Mucosa of descending colon (tissue), 3 donors: ENCODE data around the gene PREP. TPM values are rescaled to one million over a fixed set of nuclear protein-coding genes. Genes with fewer than 3 reads are reported as not detected.
"Not testable (repeated sequence)": the region's sequence is repeated elsewhere in the genome, so short reads cannot be mapped to it uniquely, and the experiment has no call there.

Source experiments
- ATAC-seq: fragments of 200-7000 bp; cut with Tn5 transposase; one replicate; pipeline ENCODE4 v1.9.1; 2020; ENCODE audit warnings: mild to moderate bottlenecking, moderate library complexity
- DNase-seq, 3 donors: peaks; one replicate each; pipeline ENCODE4 v3.0.0-alpha.2; 2020
- H3K36me3 ChIP-seq: fragments of 200-600 bp; one replicate; pipeline ENCODE4 v1.8.0; 2021; ENCODE audit warnings: low read depth, mild to moderate bottlenecking
- H3K4me1 ChIP-seq: fragments of 200-600 bp; one replicate; pipeline ENCODE4 v1.8.0; 2021; ENCODE audit warnings: low read depth, mild to moderate bottlenecking
- H3K4me3 ChIP-seq: fragments of 200-600 bp; one replicate; pipeline ENCODE4 v1.8.0; 2021; ENCODE audit warnings: mild to moderate bottlenecking
- H3K9me3 ChIP-seq: fragments of 200-600 bp; one replicate; pipeline ENCODE4 v1.8.0; 2021; ENCODE audit warnings: mild to moderate bottlenecking
- intact Hi-C, 2 donors: fragments of 100-400 bp; cut with DNase I in 1 of 2; cut with micrococcal nuclease in 1 of 2; formaldehyde crosslinking; loops; one replicate each; pipeline versions ENCODE4 v1.11.0 to v1.11.1; 2022; cut with DNase I, micrococcal nuclease
- total RNA-seq, 3 donors: library from RNA; stranded (reverse); fragmentation: NEBNext Ultra II Directional in 2 of 3; extraction: Animal tissue kit (Norgen Biotek cat#: 25700) in 2 of 3; gene quantifications; one replicate each; pipeline versions ENCODE4 v1.2.1 to v1.2.4, GENCODE V29; 2021 to 2023
- TF ChIP-seq, protein P1 (sequence below): fragments of 200-600 bp; IDR thresholded peaks from one replicate; pipeline ENCODE4 v1.8.0; 2022; ENCODE audit warnings: antibody characterized with exemption, mild to moderate bottlenecking
- donor health status: DM: no; HTN: no; CAD: no; lungs with moderate emphysema.
- donor health status: DM: no; HTN: no; CAD: no.
- donor health status: DM: no; HTN: yes; CAD: no.

Gene PREP
- total RNA-seq, 3 donors from 2014 or later, result 46.5 to 74.2 (median 72.3) TPM

DNA sequence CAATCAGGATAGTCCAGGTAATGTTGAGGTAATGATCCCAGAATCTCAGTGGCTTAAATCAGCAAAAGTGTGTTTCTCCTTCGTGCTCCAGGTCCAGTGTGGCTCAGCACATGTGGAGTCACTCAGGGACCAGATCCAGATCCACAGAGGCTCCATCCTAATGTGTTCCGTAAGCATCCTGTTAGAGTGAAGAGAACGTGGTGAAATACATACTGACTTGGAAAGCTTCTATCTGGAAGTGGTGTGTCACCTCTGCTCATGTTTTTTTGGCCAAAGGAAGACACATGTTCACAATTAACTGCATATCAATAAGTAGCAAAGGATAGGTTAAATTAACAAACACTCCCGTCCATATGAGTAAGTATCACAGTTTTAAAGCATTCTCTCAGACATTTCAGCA, 26.8 kb upstream of the PREP start:
- ATAC-seq (no peak), DNase-seq (no peak)
- Histone ChIP-seq H3K4me3 (no peak overlapping the region), H3K36me3 (no peaks in the 10 kb centered on the region), H3K9me3 (no peaks in the 10 kb centered on the region), H3K4me1 (no peaks in the 10 kb centered on the region)
- intact Hi-C loops, result no loop called here
- TF ChIP-seq, protein P1, sequence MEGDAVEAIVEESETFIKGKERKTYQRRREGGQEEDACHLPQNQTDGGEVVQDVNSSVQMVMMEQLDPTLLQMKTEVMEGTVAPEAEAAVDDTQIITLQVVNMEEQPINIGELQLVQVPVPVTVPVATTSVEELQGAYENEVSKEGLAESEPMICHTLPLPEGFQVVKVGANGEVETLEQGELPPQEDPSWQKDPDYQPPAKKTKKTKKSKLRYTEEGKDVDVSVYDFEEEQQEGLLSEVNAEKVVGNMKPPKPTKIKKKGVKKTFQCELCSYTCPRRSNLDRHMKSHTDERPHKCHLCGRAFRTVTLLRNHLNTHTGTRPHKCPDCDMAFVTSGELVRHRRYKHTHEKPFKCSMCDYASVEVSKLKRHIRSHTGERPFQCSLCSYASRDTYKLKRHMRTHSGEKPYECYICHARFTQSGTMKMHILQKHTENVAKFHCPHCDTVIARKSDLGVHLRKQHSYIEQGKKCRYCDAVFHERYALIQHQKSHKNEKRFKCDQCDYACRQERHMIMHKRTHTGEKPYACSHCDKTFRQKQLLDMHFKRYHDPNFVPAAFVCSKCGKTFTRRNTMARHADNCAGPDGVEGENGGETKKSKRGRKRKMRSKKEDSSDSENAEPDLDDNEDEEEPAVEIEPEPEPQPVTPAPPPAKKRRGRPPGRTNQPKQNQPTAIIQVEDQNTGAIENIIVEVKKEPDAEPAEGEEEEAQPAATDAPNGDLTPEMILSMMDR, result no peak

DNA sequence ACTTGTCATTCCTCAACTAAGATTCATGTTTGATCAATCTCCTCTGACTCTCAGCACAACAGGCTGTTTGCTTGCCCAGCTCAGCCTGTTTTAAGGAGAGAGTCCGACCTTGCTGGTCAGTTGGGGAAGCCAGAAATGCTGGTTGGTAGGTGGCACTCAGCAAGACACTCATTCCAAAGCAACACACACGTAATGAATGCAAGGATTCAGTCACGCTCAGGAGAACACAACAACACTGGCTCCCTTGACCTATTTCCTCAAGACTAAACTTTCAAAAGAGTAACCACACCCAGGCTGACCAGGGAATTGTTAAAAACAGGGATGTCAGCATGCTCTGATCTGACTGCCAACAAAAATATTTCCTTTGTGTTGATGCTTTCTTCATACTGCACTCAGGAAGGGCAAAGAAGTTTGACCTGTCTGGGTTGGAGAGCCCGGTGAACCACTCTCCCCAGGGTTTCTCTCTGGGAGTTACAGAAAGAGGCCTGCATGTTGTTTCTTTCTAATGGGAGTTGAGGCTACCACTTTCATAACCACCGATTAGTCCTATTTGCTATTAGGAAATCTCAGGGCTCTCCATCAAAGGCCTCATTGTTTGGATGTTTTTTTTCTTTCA, 25.6 kb upstream of the PREP start:
- Histone ChIP-seq H3K36me3 (no peaks in the 10 kb centered on the region), H3K9me3 (no peaks in the 10 kb centered on the region), H3K4me3 (no peak overlapping the region), H3K4me1 (no peaks in the 10 kb centered on the region)
- DNase-seq, result no peak
- intact Hi-C loops, result no loop called here
- no peak for ATAC-seq
- TF ChIP-seq, protein P1, result no peak

DNA sequence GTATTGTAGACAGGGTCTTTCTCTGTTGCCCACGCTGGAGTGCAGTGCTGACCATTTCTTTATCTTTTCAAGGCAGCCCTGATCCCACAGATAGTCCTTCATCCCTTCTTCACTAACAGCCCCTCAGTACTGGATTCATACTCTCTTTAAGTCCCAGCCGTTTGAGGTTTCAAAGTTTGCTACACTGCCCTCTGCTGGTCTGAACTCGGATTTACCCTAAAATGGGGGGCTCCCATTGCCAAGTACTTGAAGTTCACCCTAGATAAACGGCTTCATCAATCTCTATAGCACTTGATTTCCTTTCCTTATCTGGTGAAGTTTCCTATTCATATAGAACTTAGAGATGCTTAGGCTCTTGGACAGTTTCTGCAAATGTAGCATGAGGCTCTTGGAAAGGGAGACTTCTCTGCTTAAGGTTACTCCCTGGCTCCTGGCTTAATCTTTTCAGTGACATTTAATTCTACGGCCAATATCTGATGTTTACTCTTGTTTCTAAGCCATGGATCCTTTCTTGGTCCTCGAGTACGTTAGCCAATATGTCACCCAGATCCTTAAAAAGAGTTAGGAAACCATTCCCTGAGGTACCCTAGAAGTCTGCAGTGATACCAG, 21.4 kb upstream of the PREP start:
- Histone ChIP-seq H3K36me3 (no peaks in the 10 kb centered on the region), H3K4me1 (no peaks in the 10 kb centered on the region), H3K4me3 (no peak overlapping the region), H3K9me3 (peaks cover 3% of the 10 kb centered on the region)
- TF ChIP-seq, protein P1, result peak; percentile 37
- peak; percentile 66 for ATAC-seq
- peak in 2 of 3 donors; percentile 38 to 74 for DNase-seq
- intact Hi-C loops, result loop anchor here in 1 of 2 donors (5.0 kb wide), 1 partner anchor 337 kb away; no protein-coding TSS in a partner anchor

DNA sequence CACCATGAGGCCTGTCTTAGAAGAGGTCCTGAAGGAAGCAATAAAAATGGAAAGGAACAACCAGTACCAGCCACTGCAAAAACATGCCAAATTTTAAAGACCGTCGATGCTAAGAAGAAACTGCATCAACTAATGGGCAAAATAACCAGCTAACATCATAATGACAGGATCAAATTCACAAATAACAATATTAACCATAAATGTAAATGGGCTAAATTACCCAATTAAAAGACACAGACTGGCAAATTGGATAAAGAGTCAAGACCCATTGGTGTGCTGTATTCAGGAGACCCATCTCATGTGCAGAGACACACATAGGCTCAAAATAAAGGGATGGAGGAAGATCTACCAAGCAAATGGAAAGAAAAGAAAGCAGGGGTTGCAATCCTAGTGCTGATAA, 14.1 kb upstream of the PREP start:
- H3K36me3 ChIP-seq, H3K4me3 ChIP-seq, ATAC-seq, H3K4me1 ChIP-seq, intact Hi-C loops, DNase-seq: not testable (repeated sequence)
- peaks cover 32% of the 10 kb centered on the region for H3K9me3 ChIP-seq

DNA sequence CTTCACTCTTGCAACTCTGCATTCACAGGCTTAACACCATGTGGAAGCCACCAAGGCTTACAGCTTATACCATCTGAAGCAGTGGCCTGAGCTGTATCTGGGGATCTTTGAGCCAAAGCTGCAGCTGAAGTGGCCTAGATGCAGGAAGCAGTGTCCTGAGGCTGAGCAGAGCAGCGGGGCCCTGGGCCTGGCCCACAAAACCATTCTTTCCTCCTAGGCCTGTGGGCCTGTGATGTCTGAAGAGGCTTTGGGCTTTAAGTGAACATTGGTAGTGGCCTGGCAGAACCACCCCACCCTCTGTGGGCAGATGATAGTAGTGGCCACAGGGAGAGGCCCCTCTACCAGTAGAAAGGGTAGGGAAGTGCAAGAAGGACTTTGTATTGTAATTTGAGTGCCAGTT, 6.9 kb upstream of the PREP start:
- intact Hi-C loops, result loop anchor here in 1 of 2 donors (10.0 kb wide), 1 partner anchor 95 kb away; no protein-coding TSS in a partner anchor

More for the DNA sequence above, 6.9 kb upstream of the PREP start:
- H3K4me1 ChIP-seq, result no peaks in the 10 kb centered on the region
- peaks cover under 1% of the 10 kb centered on the region for H3K9me3 ChIP-seq
- no peak for DNase-seq
- TF ChIP-seq, protein P1, result no peak
- no peaks in the 10 kb centered on the region for H3K36me3 ChIP-seq
- H3K4me3 ChIP-seq, result no peak overlapping the region
- ATAC-seq, result no peak
